GM13976 (cell line): ENCODE measurements around the gene PRAMEF6.
"Not testable (repeated sequence)": the region's sequence is repeated elsewhere in the genome, so short reads cannot be mapped to it uniquely, and the experiment has no call there.

Source experiments
- DNase-seq: peaks from one replicate; pipeline ENCODE4 v3.0.0; 2012; ENCODE audit warnings: low spot score
- in situ Hi-C: fragments of 300-500 bp; cut with MboI; formaldehyde crosslinking; loops from one replicate; pipeline ENCODE4 v1.12.0; 2022; ENCODE audit warnings: low sequenced_read_pairs, mixed read lengths, inconsistent platforms; ENCODE audit not compliant: unreplicated experiment

PRAMEF6 gene

GRCh38 chr1:12947480-12947879 lies at the start of gene PRAMEF6:
PRAMEF6 (minus strand) TSS chr1:12947580; CDS start chr1:12942518, 5,062 bp downstream.
- in situ Hi-C loops, DNase-seq: not testable (repeated sequence)

DNA sequence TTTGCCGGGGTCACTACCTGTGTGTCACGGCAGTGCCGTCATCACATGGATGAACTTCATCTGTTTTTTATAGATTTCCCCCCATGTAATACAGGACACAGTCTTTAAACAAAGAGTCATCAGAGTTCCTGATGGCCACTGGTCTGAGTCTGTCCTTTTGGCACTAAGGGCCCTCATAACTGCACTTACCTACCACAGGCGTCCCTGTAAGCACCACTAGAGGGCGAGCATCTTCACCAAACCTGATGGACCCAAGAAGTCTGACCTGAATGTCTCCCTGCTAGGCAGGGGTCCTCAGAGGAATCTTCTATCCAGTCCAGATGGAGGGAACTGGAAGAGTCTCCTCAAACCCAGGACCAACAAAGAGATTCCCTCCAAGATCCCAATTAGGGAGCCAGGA lies 23.0 kb downstream of the PRAMEF6 start:
- in situ Hi-C loops, DNase-seq: not testable (repeated sequence)

DNA sequence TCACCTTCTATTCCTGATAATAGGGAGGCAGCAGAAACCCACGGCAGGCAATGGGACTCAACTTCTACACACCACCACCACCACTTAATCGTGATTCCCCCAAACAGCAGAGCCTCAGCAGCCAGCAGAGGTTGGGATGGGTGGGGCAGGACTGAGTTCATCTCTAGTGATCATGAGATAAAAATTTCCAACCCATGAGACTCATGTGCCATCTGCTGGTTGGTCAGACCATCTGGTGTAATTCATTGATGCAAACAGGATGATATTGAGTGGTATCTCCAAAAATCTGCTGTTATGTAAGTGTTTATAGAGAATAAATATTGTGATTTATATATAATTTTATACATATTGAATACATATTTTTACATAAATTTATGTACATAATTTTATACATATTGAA lies 25.6 kb downstream of the PRAMEF6 start:
- DNase-seq, in situ Hi-C loops: not testable (repeated sequence)

DNA sequence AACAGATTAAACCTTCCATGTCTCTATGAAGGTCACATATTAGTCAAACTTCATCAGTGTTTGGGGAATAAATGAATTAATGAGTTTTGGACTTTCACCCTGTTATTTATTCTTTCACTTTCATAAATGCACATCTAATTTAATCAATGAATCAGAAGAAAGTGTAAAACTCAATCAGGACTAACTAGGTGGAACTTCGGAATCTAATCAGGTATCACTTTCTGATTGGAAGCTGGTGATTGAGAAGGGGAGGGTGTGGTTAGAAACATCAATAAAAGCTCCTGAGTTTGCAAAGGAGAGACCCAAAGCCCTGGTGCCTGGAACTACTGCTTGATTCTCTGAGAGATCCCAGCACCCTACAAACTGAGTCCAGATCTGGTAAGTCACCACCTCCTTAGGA lies 31.1 kb downstream of the PRAMEF6 start, which contains the start of gene PRAMEF7:
PRAMEF7 (plus strand) TSS at position 301 of the 400 bp plus-strand sequence. CDS start 1,083 bp downstream, outside the sequence.
- in situ Hi-C loops, DNase-seq: not testable (repeated sequence)

DNA sequence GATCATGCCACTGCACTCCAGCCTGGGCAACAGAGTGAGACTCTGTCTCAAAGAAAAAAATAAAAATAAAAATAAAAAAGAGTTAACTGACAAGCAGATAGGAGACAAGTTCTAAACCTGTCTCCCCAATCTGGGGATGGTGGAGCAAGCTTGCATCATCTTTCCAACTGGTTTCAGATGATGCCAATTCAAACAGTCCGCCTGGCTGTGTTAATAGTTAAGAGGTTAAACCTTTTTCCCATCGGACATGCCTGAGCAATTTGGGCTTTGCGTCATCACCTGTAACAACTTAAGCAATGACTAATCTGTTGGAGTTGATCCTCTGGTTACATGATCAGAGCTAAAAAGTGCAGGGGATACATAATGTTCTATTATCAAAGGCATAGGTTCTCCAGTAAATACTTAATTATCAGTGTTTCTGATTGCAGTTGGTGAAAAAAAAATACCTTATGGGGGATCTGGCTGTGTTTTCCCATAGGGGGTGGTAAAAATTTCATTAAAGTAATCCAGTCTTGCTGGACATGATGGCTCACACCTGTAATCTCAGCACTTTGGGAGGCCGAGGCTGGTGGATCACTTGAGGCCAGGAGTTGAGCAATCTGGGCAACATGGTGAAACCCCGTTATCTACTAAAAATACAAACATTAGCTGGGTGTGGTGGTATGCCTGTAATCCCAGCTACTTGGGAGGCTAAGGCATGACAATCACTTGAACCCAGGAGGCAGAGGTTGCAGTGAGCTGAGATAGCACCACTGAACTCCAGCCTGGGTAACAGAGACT lies 43.4 kb downstream of the PRAMEF6 start:
- DNase-seq, in situ Hi-C loops: not testable (repeated sequence)

GRCh38 chr1:12899186-12899585 lies 48.2 kb downstream of the PRAMEF6 start:
- in situ Hi-C loops, DNase-seq: not testable (repeated sequence)

DNA sequence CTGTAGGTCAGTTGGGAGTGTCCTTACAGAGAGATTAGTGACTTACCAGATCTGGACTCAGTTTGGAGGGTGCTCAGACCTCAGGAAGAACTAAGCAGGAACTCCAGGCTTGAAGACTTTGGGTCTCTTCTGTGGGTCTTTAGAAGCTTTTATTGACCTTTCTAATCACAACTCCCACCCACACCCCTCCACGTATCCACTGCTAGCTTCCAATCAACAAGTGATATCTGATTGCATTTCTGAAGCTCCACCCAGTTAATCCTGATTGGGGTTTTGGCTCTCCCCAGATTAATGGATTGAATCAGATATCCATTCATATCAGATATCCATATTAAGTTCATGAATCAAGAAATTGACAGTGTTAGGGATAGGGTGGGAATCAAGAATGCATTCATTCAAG lies 49.2 kb downstream of the PRAMEF6 start, which contains the start of gene PRAMEF10:
PRAMEF10 (minus strand) TSS at position 101 of the 400 bp plus-strand sequence. CDS start 2,423 bp downstream, outside the sequence.
- DNase-seq, in situ Hi-C loops: not testable (repeated sequence)
